Caco-2 (cell line): ENCODE data around the gene NIF3L1. TPM values are rescaled to one million over a fixed set of nuclear protein-coding genes. Genes with fewer than 3 reads are reported as not detected.

ENCODE experiments used
- BruUV-seq: library from RNA; stranded (reverse); fragments of 400-500 nt; replicated peaks from 2 replicates; lab custom pipeline; 2021; lab: Mats Ljungman, UMichigan
- CTCF ChIA-PET: fragments of 300-600 bp; sonication (Branson Sonifier 250); formaldehyde crosslinking; loops from one replicate; lab custom pipeline; 2022; ENCODE audit warnings: antibody characterized with exemption; lab: Charles Lee
- POLR2A ChIA-PET: fragments of 300-600 bp; sonication (Branson Sonifier 250); formaldehyde crosslinking; loops from one replicate; lab custom pipeline; 2022; ENCODE audit warnings: antibody characterized with exemption; lab: Charles Lee
- DNase-seq, 2 experiments: peaks; one replicate each; pipeline versions ENCODE4 v3.0.0 to v3.0.0-alpha.2; 2020 to 2022
- H3K27me3 ChIP-seq: replicated peaks from 2 replicates; pipeline ENCODE4 v1.6.0; 2011; ENCODE audit warnings: low read length; ENCODE audit not compliant: control insufficient read depth, insufficient read depth
- H3K36me3 ChIP-seq: 2 replicates; pipeline ENCODE4 v1.5.1; 2011; ENCODE audit warnings: low read length; ENCODE audit not compliant: control insufficient read depth, insufficient read depth
- H3K4me1 ChIP-seq: fragments of 250-450 bp; sonication (Bioruptor Pico); 2 replicates; pipeline ENCODE4 v1.5.1; 2020; ENCODE audit warnings: mild to moderate bottlenecking
- H3K4me3 ChIP-seq: 2 replicates; pipeline ENCODE4 v1.5.1; 2011; ENCODE audit warnings: low read depth, mild to moderate bottlenecking, control low read depth, low read length
- H3K9me3 ChIP-seq: fragments of 250-450 bp; sonication (Bioruptor Pico); 2 replicates; pipeline ENCODE4 v1.5.1; 2020; ENCODE audit warnings: mild to moderate bottlenecking, moderate library complexity
- H3K27ac Mint-ChIP-seq: one replicate; pipeline ENCODE4 v1.8.0; 2022; ENCODE audit warnings: mixed read lengths; ENCODE audit not compliant: unreplicated experiment
- H3K27me3 Mint-ChIP-seq: one replicate; pipeline ENCODE4 v1.8.0; 2022; ENCODE audit warnings: mixed read lengths; ENCODE audit not compliant: insufficient read depth, unreplicated experiment
- H3K36me3 Mint-ChIP-seq: one replicate; pipeline ENCODE4 v1.8.0; 2022; ENCODE audit warnings: mild to moderate bottlenecking, mixed read lengths; ENCODE audit not compliant: insufficient read depth, unreplicated experiment
- H3K4me1 Mint-ChIP-seq: one replicate; pipeline ENCODE4 v1.8.0; 2022; ENCODE audit warnings: low read depth, mixed read lengths; ENCODE audit not compliant: unreplicated experiment
- H3K4me3 Mint-ChIP-seq: one replicate; pipeline ENCODE4 v1.8.0; 2022; ENCODE audit warnings: mild to moderate bottlenecking, moderate library complexity, mixed read lengths; ENCODE audit not compliant: unreplicated experiment
- H3K9me3 Mint-ChIP-seq: one replicate; pipeline ENCODE4 v1.8.0; 2022; ENCODE audit warnings: mixed read lengths; ENCODE audit not compliant: unreplicated experiment
- CTCF ChIP-seq, 2 experiments: fragments of 200-600 bp in 1 of 2; IDR thresholded peaks; 1 replicate in 1 of 2; 2 replicates in 1 of 2; pipeline versions ENCODE4 v1.5.1 to v1.8.0; 2011 to 2022; ENCODE audit warnings: antibody characterized with exemption in 1 of 2, control low read depth in 1 of 2, inconsistent platforms in 1 of 2, low read depth in 1 of 2, low read length in 1 of 2, mild to moderate bottlenecking in 1 of 2, moderate library complexity in 1 of 2; ENCODE audit not compliant: insufficient read depth in 1 of 2, severe bottlenecking in 1 of 2, unreplicated experiment in 1 of 2
- intact Hi-C: fragments of 100-400 bp; cut with micrococcal nuclease; formaldehyde crosslinking; loops from one replicate; pipeline ENCODE4 v1.10.0; 2022; ENCODE audit not compliant: unreplicated experiment
- total RNA-seq: library from RNA; stranded (reverse); gene quantifications from 2 replicates; pipeline ENCODE4 v1.2.3, GENCODE V29; 2022

NIF3L1 gene
- total RNA-seq, 1 experiment from 2014 or later, result 49.7 TPM

DNA sequence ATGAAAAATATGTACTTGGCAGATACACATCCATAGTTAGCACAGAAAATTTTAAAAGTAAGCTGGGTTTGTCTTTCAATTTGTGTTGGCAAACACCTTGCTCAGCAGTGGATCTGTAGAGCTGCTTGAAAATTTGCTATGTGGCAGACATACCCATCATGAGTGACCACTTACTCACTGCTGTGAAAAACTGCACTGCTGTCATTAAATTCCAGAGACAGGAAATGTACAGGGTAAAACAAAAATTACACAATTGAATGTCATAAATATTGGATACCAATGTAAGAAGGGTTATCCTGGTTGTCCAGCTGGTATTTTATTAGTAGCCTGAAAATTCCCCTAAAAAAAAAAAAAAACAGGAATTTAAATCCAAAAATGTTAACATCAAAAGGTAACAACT, 24.5 kb downstream of the NIF3L1 start:
- Histone ChIP-seq H3K4me3 (no peak overlapping the region), H3K4me1 (no peaks in the 10 kb centered on the region), H3K9me3 (no peaks in the 10 kb centered on the region), H3K36me3 (no peaks in the 10 kb centered on the region), H3K27me3 (no peaks in the 10 kb centered on the region)
- Mint-ChIP-seq H3K36me3 (peaks cover 76% of the 10 kb centered on the region), H3K27me3 (no peaks in the 10 kb centered on the region), H3K4me3 (no peak overlapping the region), H3K4me1 (no peaks in the 10 kb centered on the region), H3K27ac (no peak overlapping the region), H3K9me3 (no peaks in the 10 kb centered on the region)
- no peak for DNase-seq
- BruUV-seq, result no TSS peak
- POLR2A ChIA-PET, result no interaction called here
- no peak for TF ChIP-seq CTCF (IDR thresholded peaks at IDR 0.05; ENCODE audit: insufficient read depth in 1 of 2, low read depth in 1 of 2, low read length in 1 of 2, severe bottlenecking in 1 of 2, unreplicated experiment in 1 of 2)
- intact Hi-C loops, result no loop called here
- CTCF ChIA-PET, result interaction anchor here (0.8 kb wide), 1 partner anchor 156 kb away, joined by 4 read pairs; no protein-coding TSS in a partner anchor

- no peaks in the 10 kb centered on the region for H3K9me3 Mint-ChIP-seq
- H3K27me3 Mint-ChIP-seq, result no peaks in the 10 kb centered on the region
- H3K4me3 Mint-ChIP-seq, result no peak overlapping the region
- Histone ChIP-seq H3K9me3 (no peaks in the 10 kb centered on the region), H3K4me3 (no peak overlapping the region), H3K36me3 (peaks cover 2% of the 10 kb centered on the region; the same call in 1 of the 2 replicates), H3K27me3 (no peaks in the 10 kb centered on the region), H3K4me1 (no peaks in the 10 kb centered on the region)
- POLR2A ChIA-PET, result no interaction called here
- BruUV-seq, result no TSS peak
- peaks cover 64% of the 10 kb centered on the region for H3K36me3 Mint-ChIP-seq
- no peak overlapping the region for H3K27ac Mint-ChIP-seq
- intact Hi-C loops, result no loop called here
- CTCF ChIA-PET, result no interaction called here
- no peaks in the 10 kb centered on the region for H3K4me1 Mint-ChIP-seq
- TF ChIP-seq CTCF (IDR thresholded peaks at IDR 0.05; ENCODE audit: insufficient read depth in 1 of 2, low read depth in 1 of 2, low read length in 1 of 2, severe bottlenecking in 1 of 2, unreplicated experiment in 1 of 2), result no peak
- no peak for DNase-seq
These were observed 33.3 kb downstream of the NIF3L1 start for GRCh38 chr2:200922439-200922838.

DNA sequence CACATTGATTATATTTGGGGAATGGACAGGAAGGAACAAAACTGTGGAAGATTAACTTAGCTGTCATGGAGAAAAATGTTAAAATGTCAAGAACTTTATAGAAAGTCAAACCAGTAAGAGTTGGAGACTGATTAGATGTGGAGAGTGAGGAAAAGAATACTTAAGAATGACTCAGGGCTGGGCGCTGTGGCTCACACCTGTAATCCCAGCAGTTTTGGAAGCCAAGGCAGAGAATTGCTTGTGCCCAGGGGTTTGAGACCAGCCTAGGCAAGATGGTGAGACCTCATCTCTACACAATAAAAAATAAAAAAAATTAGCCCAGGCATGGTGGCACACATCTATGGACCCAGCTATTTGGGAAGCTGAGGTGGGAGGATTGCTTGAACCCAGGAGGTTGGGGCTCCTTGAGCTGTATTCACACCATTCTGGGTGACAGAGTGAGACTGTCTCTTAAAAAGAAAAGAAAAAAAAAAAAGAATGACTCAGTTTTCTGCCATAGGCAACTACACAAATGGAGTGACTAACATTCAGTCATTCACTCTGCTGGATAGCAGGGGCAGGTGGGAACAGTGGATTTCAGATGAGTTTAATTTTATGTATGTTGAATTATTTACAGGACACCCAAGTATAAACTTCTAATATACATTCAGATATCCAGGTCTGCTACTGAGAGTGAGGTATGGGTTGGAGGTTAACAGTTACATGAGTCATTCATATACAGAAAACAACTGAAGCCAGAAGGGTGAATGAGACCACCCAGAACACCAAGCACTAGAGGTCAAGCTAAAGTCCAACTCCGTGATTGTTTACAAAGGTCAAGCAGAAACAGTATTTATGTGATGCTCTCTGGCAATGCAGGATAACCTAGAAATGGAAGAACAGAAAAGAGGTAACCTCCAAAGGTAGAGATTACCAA, 40.4 kb downstream of the NIF3L1 start:
- POLR2A ChIA-PET, result interaction anchor here (0.6 kb wide), 2 partner anchors 12 to 20 kb away, joined by 3 to 5 read pairs; no protein-coding TSS in a partner anchor
- Histone ChIP-seq H3K27me3 (no peaks in the 10 kb centered on the region), H3K9me3 (no peaks in the 10 kb centered on the region), H3K4me1 (peaks cover 6% of the 10 kb centered on the region; the same call in 1 of the 2 replicates), H3K4me3 (no peak overlapping the region), H3K36me3 (peaks cover under 1% of the 10 kb centered on the region; the same call in 1 of the 2 replicates)
- no peak overlapping the region for H3K27ac Mint-ChIP-seq
- H3K36me3 Mint-ChIP-seq, result peaks cover 63% of the 10 kb centered on the region
- TF ChIP-seq CTCF (IDR thresholded peaks at IDR 0.05; ENCODE audit: insufficient read depth in 1 of 2, low read depth in 1 of 2, low read length in 1 of 2, severe bottlenecking in 1 of 2, unreplicated experiment in 1 of 2), result no peak
- DNase-seq, result no peak
- peaks cover 13% of the 10 kb centered on the region for H3K4me1 Mint-ChIP-seq
- CTCF ChIA-PET, result interaction anchor here (0.7 kb wide), 1 partner anchor 61 kb away, joined by 3 read pairs; no protein-coding TSS in a partner anchor
- no peak overlapping the region for H3K4me3 Mint-ChIP-seq
- intact Hi-C loops, result no loop called here
- no TSS peak for BruUV-seq
- no peaks in the 10 kb centered on the region for H3K9me3 Mint-ChIP-seq
- H3K27me3 Mint-ChIP-seq, result no peaks in the 10 kb centered on the region
